HepG2 (cell line): ENCODE measurements around the gene S1PR5. TPM values are rescaled to one million over a fixed set of nuclear protein-coding genes. Genes with fewer than 3 reads are reported as not detected.
A peak's percentile ranks its signal among the peaks of the same experiment; 100 is the strongest.

Experiments used
- ATAC-seq: fragments of 200-7000 bp; cut with Tn5 transposase; 3 replicates; pipeline ENCODE4 v1.9.1; 2020; ENCODE audit warnings: mild to moderate bottlenecking, moderate library complexity
- BruUV-seq: library from RNA; stranded (reverse); fragments of 400-500 nt; replicated peaks from 2 replicates; lab custom pipeline; 2021; lab: Mats Ljungman, UMichigan
- CTCF ChIA-PET: fragments of 300-600 bp; formaldehyde crosslinking; extraction: SDS; loops from one replicate; lab custom pipeline; 2021; ENCODE audit warnings: low total read pairs, inconsistent platforms, low intra/inter-chr PET ratio; lab: Yijun Ruan, JAX
- POLR2A ChIA-PET: fragments of 350-600 bp; sonication (Branson Sonifier 250); formaldehyde crosslinking; loops from one replicate; lab custom pipeline; 2020; ENCODE audit warnings: antibody characterized with exemption, inconsistent platforms; lab: Yijun Ruan, JAX
- DNase-seq: peaks from one replicate; pipeline ENCODE4 v3.0.0-alpha.2; 2015; ENCODE audit warnings: low spot score
- FAIRE-seq: peaks from 3 replicates; lab custom pipeline; 2011; peaks lifted over from hg19 to GRCh38; lab: Jason Lieb, UNC
- H2AFZ ChIP-seq: one replicate; pipeline ENCODE4 v1.6.1; 2011; ENCODE audit warnings: low read length, inconsistent platforms
- H3K27ac ChIP-seq: fragments of 300-600 bp; 3 replicates; pipeline ENCODE4 v1.8.0; 2011; ENCODE audit warnings: mixed run types, mild to moderate bottlenecking, mixed read lengths, low read length, inconsistent platforms; ENCODE audit not compliant: insufficient read depth; ENCODE audit errors: extremely low read length
- H3K27me3 ChIP-seq, 2 experiments: fragments of 200-600 bp in 1 of 2; 2 replicates in 1 of 2; 3 replicates in 1 of 2; pipeline versions ENCODE4 v1.6.0 to v1.8.0; 2011; ENCODE audit warnings: low read length in 2 of 2, mild to moderate bottlenecking in 2 of 2, moderate library complexity in 2 of 2, inconsistent platforms in 1 of 2; ENCODE audit not compliant: insufficient read depth in 2 of 2, control insufficient read depth in 1 of 2
- H3K36me3 ChIP-seq, 2 experiments: fragments of 200-600 bp in 1 of 2; replicated peaks in 1 of 2; 2 replicates in 1 of 2; 3 replicates in 1 of 2; pipeline versions ENCODE4 v1.5.1 to v1.8.0; 2011; ENCODE audit warnings: low read length in 2 of 2, inconsistent platforms in 1 of 2; ENCODE audit not compliant: insufficient read depth in 2 of 2, control insufficient read depth in 1 of 2
- H3K4me1 ChIP-seq: 2 replicates; pipeline ENCODE4 v1.5.1; 2012; ENCODE audit warnings: low read length, inconsistent platforms; ENCODE audit not compliant: insufficient read depth
- H3K4me2 ChIP-seq: 2 replicates; pipeline ENCODE4 v1.6.0; 2011; ENCODE audit warnings: low read depth, low read length, inconsistent platforms
- H3K4me3 ChIP-seq, 3 experiments: fragments of 200-600 bp in 1 of 3; sonication (generic), shearing (Covaris generic) in 1 of 3; replicated peaks in 1 of 3; 2 replicates each; pipeline ENCODE4 v1.5.1; 2011 to 2016; ENCODE audit warnings: low read length in 3 of 3, inconsistent platforms in 2 of 3, low read depth in 2 of 3, mild to moderate bottlenecking in 2 of 3, control low read depth in 1 of 3, mixed read lengths in 1 of 3; ENCODE audit not compliant: insufficient read depth in 1 of 3
- H3K79me2 ChIP-seq: one replicate; pipeline ENCODE4 v1.6.1; 2011; ENCODE audit warnings: low read length, inconsistent platforms; ENCODE audit not compliant: insufficient read depth
- H3K9ac ChIP-seq: 2 replicates; pipeline ENCODE4 v1.6.0; 2011; ENCODE audit warnings: mild to moderate bottlenecking, low read depth, low read length, inconsistent platforms; ENCODE audit not compliant: insufficient read depth
- H3K9me3 ChIP-seq: 2 replicates; pipeline ENCODE4 v1.5.1; 2012; ENCODE audit warnings: mild to moderate bottlenecking, low read length
- H4K20me1 ChIP-seq: 2 replicates; pipeline ENCODE4 v1.6.0; 2011; ENCODE audit warnings: inconsistent platforms, mild to moderate bottlenecking, low read length, moderate library complexity; ENCODE audit not compliant: insufficient read depth
- FOXK2 ChIP-seq: fragments of 450-650 bp; IDR thresholded peaks from 2 replicates; pipeline ENCODE4 v1.6.1; 2016
- FOXM1 ChIP-seq: sonication (generic); formaldehyde crosslinking; IDR thresholded peaks from 2 replicates; pipeline ENCODE4 v1.5.0; 2020; ENCODE audit warnings: missing genetic modification reagents
- GTF3A ChIP-seq: sonication (generic); formaldehyde crosslinking; conservative IDR thresholded peaks from 2 replicates; pipeline ENCODE4 v1.4.0; 2020; ENCODE audit warnings: mild to moderate bottlenecking, missing genetic modification reagents
- HNRNPUL1 ChIP-seq: fragments of 200-400 bp; formaldehyde crosslinking; IDR thresholded peaks from 2 replicates; pipeline ENCODE4 v1.6.1; 2017; ENCODE audit warnings: low read depth, mild to moderate bottlenecking, low read length, moderate library complexity
- KDM4B ChIP-seq: sonication (generic); formaldehyde crosslinking; IDR thresholded peaks from 2 replicates; pipeline ENCODE4 v1.4.0; 2020; ENCODE audit warnings: missing genetic modification reagents
- PHF21A ChIP-seq: sonication (generic); formaldehyde crosslinking; IDR thresholded peaks from 2 replicates; pipeline ENCODE4 v1.5.0; 2020; ENCODE audit warnings: mild to moderate bottlenecking, missing genetic modification reagents
- PHF8 ChIP-seq: sonication (generic); formaldehyde crosslinking; IDR thresholded peaks from 2 replicates; pipeline ENCODE4 v1.5.0; 2020; ENCODE audit warnings: missing genetic modification reagents
- POLR2A ChIP-seq, 2 experiments: IDR thresholded peaks; 2 replicates each; pipeline ENCODE4 v1.6.1; 2011; ENCODE audit warnings: low read depth in 2 of 2, low read length in 2 of 2, mild to moderate bottlenecking in 1 of 2, moderate library complexity in 1 of 2; ENCODE audit not compliant: insufficient read depth in 1 of 2
- SNAI1 ChIP-seq: sonication (generic); formaldehyde crosslinking; IDR thresholded peaks from 2 replicates; pipeline ENCODE4 v1.5.0; 2020; ENCODE audit warnings: mild to moderate bottlenecking, missing genetic modification reagents, borderline replicate concordance
- ZBTB34 ChIP-seq: sonication (generic); formaldehyde crosslinking; IDR thresholded peaks from 2 replicates; pipeline ENCODE4 v1.8.0; 2022; ENCODE audit warnings: mild to moderate bottlenecking, missing genetic modification reagents
- ZNF318 ChIP-seq: sonication (generic); formaldehyde crosslinking; IDR thresholded peaks from 2 replicates; pipeline ENCODE4 v1.4.0; 2020; ENCODE audit warnings: mild to moderate bottlenecking, missing genetic modification reagents
- ZNF773 ChIP-seq: sonication (generic); formaldehyde crosslinking; IDR thresholded peaks from 2 replicates; pipeline ENCODE4 v1.4.0; 2020; ENCODE audit warnings: missing genetic modification reagents, borderline replicate concordance
- WGBS: methylation state at CpG from one replicate; pipeline ENCODE4 v1.1.6; 2017; ENCODE audit warnings: low lambda C conversion rate; 5-methylcytosine and 5-hydroxymethylcytosine counted together
- in situ Hi-C: cut with HindIII; loops from 2 replicates; pipeline ENCODE4 v1.10.0; 2017; ENCODE audit warnings: low pct_unique_long_range_greater_than_20kb; ENCODE audit not compliant: extremely low pct_ligation_motif_present
- intact Hi-C: fragments of 100-400 bp; cut with micrococcal nuclease; formaldehyde crosslinking; loops from one replicate; pipeline ENCODE4 v1.10.0; 2022; ENCODE audit not compliant: unreplicated experiment
- polyA plus RNA-seq, 8 experiments: library from polyadenylated mRNA; depleted of rRNA in 3 of 8; stranded (reverse) in 7 of 8; unstranded in 1 of 8; fragments of >200 nt; fragmentation: Illumina TruSeq in 4 of 8; extraction: Trizol in 4 of 8; gene quantifications; 2 replicates each; pipeline versions ENCODE4 v1.2.1 to v1.2.3, GENCODE V29; 2011 to 2016; ENCODE audit warnings: low read depth in 4 of 8, missing spikeins in 1 of 8, mixed read lengths in 1 of 8; ENCODE audit not compliant: insufficient read depth in 1 of 8
- total RNA-seq, 5 experiments: library from RNA; depleted of rRNA; stranded (reverse); fragments of >200 nt; fragmentation: Illumina TruSeq; extraction: Trizol; gene quantifications; 2 replicates each; pipeline ENCODE4 v1.2.3, GENCODE V29; 2016; ENCODE audit warnings: low read depth in 1 of 5
- TF ChIP-seq, protein P1 (sequence below): sonication (generic); formaldehyde crosslinking; IDR thresholded peaks from 2 replicates; pipeline ENCODE4 v1.4.0; 2020; ENCODE audit warnings: mild to moderate bottlenecking, missing genetic modification reagents

Gene S1PR5
- total and polyA plus RNA-seq, 2 of the 13 experiments (the other 11 are each of a cell fraction or from before 2014, with no cell fraction given): 0.04 TPM; not detected in 1

GRCh38 chr19:10554760-10555609 lies 37.7 kb upstream of the S1PR5 start:
- Histone ChIP-seq H3K4me2 (no peak overlapping the region), H3K9ac (no peak overlapping the region), H3K27ac (no peak overlapping the region), H3K9me3 (no peaks in the 10 kb centered on the region), H3K4me1 (no peaks in the 10 kb centered on the region), H4K20me1 (no peaks in the 10 kb centered on the region), H3K4me3 (no peak overlapping the region), H3K36me3 (peaks cover 21 to 72% of the 10 kb centered on the region in 2 experiments), H3K79me2 (no peaks in the 10 kb centered on the region), H2AFZ (no peak overlapping the region), H3K27me3 (no peaks in the 10 kb centered on the region)
- FAIRE-seq (no peak), DNase-seq (no peak), ATAC-seq (peak; percentile 19; the same call in 2 of the 3 replicates)
- in situ Hi-C loops: no loop called here
- no TSS peak for BruUV-seq
- intact Hi-C loops: no loop called here
- ChIA-PET POLR2A (interaction anchor here (1.6 kb wide), 1 partner anchor 20 kb away, joined by 3 read pairs; no protein-coding TSS in a partner anchor), CTCF (no interaction called here)
- 93% methylated on average over 30 of the region's 30 CpGs for WGBS
- no peak for TF ChIP-seq GTF3A (CRISPR knock-in tag)
- TF ChIP-seq HNRNPUL1: no peak
- no peak for TF ChIP-seq PHF8 (CRISPR knock-in tag)
- no peak for TF ChIP-seq FOXK2
- TF ChIP-seq PHF21A (CRISPR knock-in tag): no peak
- TF ChIP-seq ZNF318 (CRISPR knock-in tag): no peak
- TF ChIP-seq ZBTB34 (CRISPR knock-in tag): no peak
- no peak for TF ChIP-seq SNAI1 (CRISPR knock-in tag)
- no peak for TF ChIP-seq KDM4B
- TF ChIP-seq FOXM1 (CRISPR knock-in tag): no peak
- no peak for TF ChIP-seq ZNF773 (CRISPR knock-in tag)
- TF ChIP-seq, protein P1, sequence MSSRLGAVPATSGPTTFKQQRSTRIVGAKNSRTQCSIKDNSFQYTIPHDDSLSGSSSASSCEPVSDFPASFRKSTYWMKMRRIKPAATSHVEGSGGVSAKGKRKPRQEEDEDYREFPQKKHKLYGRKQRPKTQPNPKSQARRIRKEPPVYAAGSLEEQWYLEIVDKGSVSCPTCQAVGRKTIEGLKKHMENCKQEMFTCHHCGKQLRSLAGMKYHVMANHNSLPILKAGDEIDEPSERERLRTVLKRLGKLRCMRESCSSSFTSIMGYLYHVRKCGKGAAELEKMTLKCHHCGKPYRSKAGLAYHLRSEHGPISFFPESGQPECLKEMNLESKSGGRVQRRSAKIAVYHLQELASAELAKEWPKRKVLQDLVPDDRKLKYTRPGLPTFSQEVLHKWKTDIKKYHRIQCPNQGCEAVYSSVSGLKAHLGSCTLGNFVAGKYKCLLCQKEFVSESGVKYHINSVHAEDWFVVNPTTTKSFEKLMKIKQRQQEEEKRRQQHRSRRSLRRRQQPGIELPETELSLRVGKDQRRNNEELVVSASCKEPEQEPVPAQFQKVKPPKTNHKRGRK (CRISPR knock-in tag): no peak
- 0 out of 4 replicates have a peak, but pooled peaks of 1 of the 2 experiments have one; percentile 23 for TF ChIP-seq POLR2A (IDR thresholded peaks at IDR 0.05; ENCODE audit: insufficient read depth in 1 of 2, low read depth in 2 of 2, low read length in 2 of 2)
